RWPE2 (cell line): ENCODE results near the gene STK24.

Experiments used
- ATAC-seq: fragments of 200-7000 bp; cut with Tn5 transposase; 3 replicates; pipeline ENCODE4 v1.9.1; 2021; ENCODE audit warnings: low read depth
- DNase-seq: peaks from one replicate; pipeline ENCODE4 v3.0.0-alpha.2; 2020; ENCODE audit warnings: low spot score
- H3K27ac ChIP-seq: fragments of 450-650 bp; 2 replicates; pipeline ENCODE4 v1.5.1; 2017; ENCODE audit warnings: mild to moderate bottlenecking; ENCODE audit not compliant: poor library complexity, severe bottlenecking
- H3K27me3 ChIP-seq: fragments of 250-450 bp; sonication (Bioruptor Pico); 2 replicates; pipeline ENCODE4 v1.5.1; 2021; ENCODE audit warnings: mild to moderate bottlenecking, moderate library complexity; ENCODE audit not compliant: insufficient read depth, poor library complexity, severe bottlenecking
- H3K36me3 ChIP-seq: fragments of 250-450 bp; sonication (Bioruptor Pico); 2 replicates; pipeline ENCODE4 v1.5.1; 2020; ENCODE audit warnings: low read depth, mild to moderate bottlenecking, moderate library complexity
- H3K4me1 ChIP-seq: fragments of 250-450 bp; sonication (Bioruptor Pico); 2 replicates; pipeline ENCODE4 v1.5.1; 2021; ENCODE audit warnings: mild to moderate bottlenecking, moderate library complexity; ENCODE audit not compliant: insufficient read depth, poor library complexity, severe bottlenecking
- H3K4me3 ChIP-seq: fragments of 250-450 bp; sonication (Bioruptor Pico); 2 replicates; pipeline ENCODE4 v1.5.1; 2021; ENCODE audit warnings: mild to moderate bottlenecking, moderate library complexity; ENCODE audit not compliant: severe bottlenecking
- H3K9me3 ChIP-seq: fragments of 250-450 bp; sonication (Bioruptor Pico); 2 replicates; pipeline ENCODE4 v1.5.1; 2021; ENCODE audit warnings: mild to moderate bottlenecking, moderate library complexity; ENCODE audit not compliant: severe bottlenecking
- TF ChIP-seq, protein P1 (sequence below): fragments of 450-650 bp; IDR thresholded peaks from one replicate; pipeline ENCODE4 v1.5.1; 2017; ENCODE audit warnings: mild to moderate bottlenecking, moderate library complexity; ENCODE audit not compliant: poor library complexity, severe bottlenecking

The STK24 gene

DNA sequence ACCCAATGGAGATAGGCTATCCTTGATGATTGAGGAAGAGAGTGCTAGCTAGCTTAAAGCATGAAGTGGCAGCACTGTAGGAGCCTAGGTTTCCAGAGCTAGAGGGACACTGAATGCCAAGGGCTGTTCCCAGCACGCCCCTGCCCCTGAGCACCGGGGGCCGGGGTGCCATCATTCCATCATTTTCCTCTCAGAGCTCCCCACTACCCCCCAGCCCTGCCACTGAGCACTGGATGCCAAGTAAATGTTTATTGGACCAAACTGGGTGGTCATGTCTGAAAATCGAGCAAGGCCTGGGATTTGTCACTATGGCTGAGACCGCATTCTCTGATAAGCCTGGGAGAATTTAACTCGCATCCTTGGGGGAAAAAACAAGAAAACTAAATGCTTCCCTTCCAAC, 142.8 kb downstream of the STK24 start:
- TF ChIP-seq, protein P1, sequence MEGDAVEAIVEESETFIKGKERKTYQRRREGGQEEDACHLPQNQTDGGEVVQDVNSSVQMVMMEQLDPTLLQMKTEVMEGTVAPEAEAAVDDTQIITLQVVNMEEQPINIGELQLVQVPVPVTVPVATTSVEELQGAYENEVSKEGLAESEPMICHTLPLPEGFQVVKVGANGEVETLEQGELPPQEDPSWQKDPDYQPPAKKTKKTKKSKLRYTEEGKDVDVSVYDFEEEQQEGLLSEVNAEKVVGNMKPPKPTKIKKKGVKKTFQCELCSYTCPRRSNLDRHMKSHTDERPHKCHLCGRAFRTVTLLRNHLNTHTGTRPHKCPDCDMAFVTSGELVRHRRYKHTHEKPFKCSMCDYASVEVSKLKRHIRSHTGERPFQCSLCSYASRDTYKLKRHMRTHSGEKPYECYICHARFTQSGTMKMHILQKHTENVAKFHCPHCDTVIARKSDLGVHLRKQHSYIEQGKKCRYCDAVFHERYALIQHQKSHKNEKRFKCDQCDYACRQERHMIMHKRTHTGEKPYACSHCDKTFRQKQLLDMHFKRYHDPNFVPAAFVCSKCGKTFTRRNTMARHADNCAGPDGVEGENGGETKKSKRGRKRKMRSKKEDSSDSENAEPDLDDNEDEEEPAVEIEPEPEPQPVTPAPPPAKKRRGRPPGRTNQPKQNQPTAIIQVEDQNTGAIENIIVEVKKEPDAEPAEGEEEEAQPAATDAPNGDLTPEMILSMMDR, result no peak
- Histone ChIP-seq H3K4me3 (no peak overlapping the region), H3K9me3 (no peaks in the 10 kb centered on the region), H3K27me3 (no peaks in the 10 kb centered on the region), H3K36me3 (0 out of 2 replicates have a peak, but pooled peaks cover 3% of the 10 kb centered on the region), H3K27ac (no peak overlapping the region), H3K4me1 (no peaks in the 10 kb centered on the region)
- DNase-seq, result no peak
- no peak for ATAC-seq

- Histone ChIP-seq H3K27me3 (no peaks in the 10 kb centered on the region), H3K27ac (no peak overlapping the region), H3K4me1 (no peaks in the 10 kb centered on the region), H3K36me3 (0 out of 2 replicates have a peak, but pooled peaks cover 3% of the 10 kb centered on the region), H3K4me3 (no peak overlapping the region), H3K9me3 (no peaks in the 10 kb centered on the region)
- TF ChIP-seq, protein P1, result no peak
- no peak for ATAC-seq
- DNase-seq, result peak; percentile 33
Measured at GRCh38 chr13:98433654-98434053, 143.3 kb downstream of the STK24 start.

DNA sequence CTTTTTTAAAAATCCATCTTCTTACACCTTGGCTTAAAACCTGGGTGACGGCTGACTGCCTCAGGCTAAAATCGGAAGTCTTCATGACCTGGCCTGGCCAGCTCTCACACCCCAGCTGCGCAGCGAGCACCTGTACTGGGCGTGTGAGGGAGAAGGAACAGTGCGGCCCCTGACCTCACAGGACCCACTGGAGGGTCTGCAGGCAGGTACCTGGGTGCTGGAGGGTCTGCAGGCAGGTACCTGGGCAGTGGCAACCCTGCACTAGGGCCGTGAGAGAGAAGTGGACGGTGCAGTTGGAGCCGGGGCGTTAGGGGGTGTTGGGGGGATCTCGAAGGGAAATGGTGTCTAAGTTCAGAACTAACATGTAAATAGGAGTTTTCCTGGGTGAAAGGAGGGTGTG, 144.3 kb downstream of the STK24 start:
- no peaks in the 10 kb centered on the region for H3K27me3 ChIP-seq
- DNase-seq (peak; percentile 32), ATAC-seq (no peak)
- H3K27ac ChIP-seq, result no peak overlapping the region
- 0 out of 2 replicates have a peak, but pooled peaks cover 3% of the 10 kb centered on the region for H3K36me3 ChIP-seq
- no peaks in the 10 kb centered on the region for H3K4me1 ChIP-seq
- H3K9me3 ChIP-seq, result no peaks in the 10 kb centered on the region
- TF ChIP-seq, protein P1, result no peak
- H3K4me3 ChIP-seq, result no peak overlapping the region

GRCh38 chr13:98429977-98430736, 146.8 kb downstream of the STK24 start:
- 0 out of 2 replicates have a peak, but pooled peaks cover 6% of the 10 kb centered on the region for H3K36me3 ChIP-seq

More at GRCh38 chr13:98429977-98430736, 146.8 kb downstream of the STK24 start:
- Histone ChIP-seq H3K27me3 (no peaks in the 10 kb centered on the region), H3K4me3 (no peak overlapping the region), H3K27ac (no peak overlapping the region), H3K9me3 (no peaks in the 10 kb centered on the region), H3K4me1 (no peaks in the 10 kb centered on the region)
- no peak for ATAC-seq
- DNase-seq, result no peak
- TF ChIP-seq, protein P1, result no peak
